HG03565 (cell line): ENCODE data around the gene ATOH8.

Experiments
- ATAC-seq: cut with Tn5 transposase; IDR thresholded peaks from one replicate; pipeline ENCODE4 v1.9.1; 2021; ENCODE audit warnings: mild to moderate bottlenecking, moderate library complexity; ENCODE audit not compliant: unreplicated experiment

The ATOH8 gene

GRCh38 chr2:85735691-85736090 is 18.1 kb upstream of the ATOH8 start:
- ATAC-seq = no peak

GRCh38 chr2:85736456-85737355 is 17.1 kb upstream of the ATOH8 start:
- no peak for ATAC-seq

- ATAC-seq = no peak
Measured at GRCh38 chr2:85737481-85737880, 16.3 kb upstream of the ATOH8 start.

- ATAC-seq = no peak
Measured at GRCh38 chr2:85737961-85738360, 15.8 kb upstream of the ATOH8 start.

GRCh38 chr2:85740193-85740592 is 13.6 kb upstream of the ATOH8 start:
- ATAC-seq = no peak

- ATAC-seq = no peak
Measured at GRCh38 chr2:85741211-85741832, 12.5 kb upstream of the ATOH8 start.

- ATAC-seq = no peak
Measured at GRCh38 chr2:85741833-85742455, 11.8 kb upstream of the ATOH8 start.

GRCh38 chr2:85743304-85743978 is 10.3 kb upstream of the ATOH8 start:
- ATAC-seq = no peak

- ATAC-seq = no peak
Measured at GRCh38 chr2:85744055-85744454, 9.7 kb upstream of the ATOH8 start.

GRCh38 chr2:85744741-85745601 is 8.8 kb upstream of the ATOH8 start:
- no peak for ATAC-seq

- no peak for ATAC-seq
Measured at GRCh38 chr2:85745619-85746018, 8.2 kb upstream of the ATOH8 start.

- ATAC-seq = no peak
Measured at GRCh38 chr2:85746321-85747004, 7.3 kb upstream of the ATOH8 start.

GRCh38 chr2:85747441-85747840 is 6.3 kb upstream of the ATOH8 start:
- no peak for ATAC-seq

GRCh38 chr2:85748039-85748734 is 5.6 kb upstream of the ATOH8 start:
- ATAC-seq = peak; percentile 61

GRCh38 chr2:85748985-85749875 is 4.6 kb upstream of the ATOH8 start:
- ATAC-seq = no peak

- no peak for ATAC-seq
Measured at GRCh38 chr2:85750587-85751575, 2.9 kb upstream of the ATOH8 start.

- ATAC-seq = no peak
Measured at GRCh38 chr2:85751627-85752026, 2.2 kb upstream of the ATOH8 start.
